GM10248 (cell line): Measurements from ENCODE around the gene POU2F2.

ENCODE experiments used
- CTCF ChIA-PET: fragments of 300-600 bp; sonication (Branson Sonifier 250); formaldehyde crosslinking; extraction: SDS; loops from one replicate; lab custom pipeline; 2021; ENCODE audit warnings: antibody characterized with exemption; lab: Yijun Ruan, JAX
- POLR2A ChIA-PET: fragments of 350-650 bp; sonication (Branson Sonifier 250); formaldehyde crosslinking; extraction: SDS; loops from one replicate; lab custom pipeline; 2020; ENCODE audit warnings: antibody characterized with exemption; lab: Yijun Ruan, JAX
- DNase-seq: peaks from one replicate; pipeline ENCODE4 v3.0.0; 2012; ENCODE audit errors: extremely low spot score
- TF ChIP-seq, protein P1 (sequence below): IDR thresholded peaks from 2 replicates; pipeline ENCODE4 v1.5.1; 2012; ENCODE audit warnings: mild to moderate bottlenecking, low read depth; ENCODE audit errors: extremely low read depth, missing control alignments, control extremely low read depth

POU2F2 gene

DNA sequence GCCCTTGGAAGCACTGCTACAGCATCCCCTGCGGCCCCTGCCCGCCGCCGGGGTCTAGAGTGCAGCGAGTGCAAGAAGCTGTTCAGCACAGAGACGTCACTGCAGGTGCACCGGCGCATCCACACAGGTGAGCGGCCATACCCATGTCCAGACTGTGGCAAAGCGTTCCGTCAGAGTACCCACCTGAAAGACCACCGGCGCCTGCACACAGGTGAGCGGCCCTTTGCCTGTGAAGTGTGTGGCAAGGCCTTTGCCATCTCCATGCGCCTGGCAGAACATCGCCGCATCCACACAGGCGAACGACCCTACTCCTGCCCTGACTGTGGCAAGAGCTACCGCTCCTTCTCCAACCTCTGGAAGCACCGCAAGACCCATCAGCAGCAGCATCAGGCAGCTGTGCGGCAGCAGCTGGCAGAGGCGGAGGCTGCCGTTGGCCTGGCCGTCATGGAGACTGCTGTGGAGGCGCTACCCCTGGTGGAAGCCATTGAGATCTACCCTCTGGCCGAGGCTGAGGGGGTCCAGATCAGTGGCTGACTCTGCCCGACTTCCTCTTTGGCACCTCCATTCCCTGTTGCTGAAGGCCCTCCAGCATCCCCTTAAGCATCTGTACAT is 51.4 kb downstream of the POU2F2 start:
- TF ChIP-seq, protein P1, sequence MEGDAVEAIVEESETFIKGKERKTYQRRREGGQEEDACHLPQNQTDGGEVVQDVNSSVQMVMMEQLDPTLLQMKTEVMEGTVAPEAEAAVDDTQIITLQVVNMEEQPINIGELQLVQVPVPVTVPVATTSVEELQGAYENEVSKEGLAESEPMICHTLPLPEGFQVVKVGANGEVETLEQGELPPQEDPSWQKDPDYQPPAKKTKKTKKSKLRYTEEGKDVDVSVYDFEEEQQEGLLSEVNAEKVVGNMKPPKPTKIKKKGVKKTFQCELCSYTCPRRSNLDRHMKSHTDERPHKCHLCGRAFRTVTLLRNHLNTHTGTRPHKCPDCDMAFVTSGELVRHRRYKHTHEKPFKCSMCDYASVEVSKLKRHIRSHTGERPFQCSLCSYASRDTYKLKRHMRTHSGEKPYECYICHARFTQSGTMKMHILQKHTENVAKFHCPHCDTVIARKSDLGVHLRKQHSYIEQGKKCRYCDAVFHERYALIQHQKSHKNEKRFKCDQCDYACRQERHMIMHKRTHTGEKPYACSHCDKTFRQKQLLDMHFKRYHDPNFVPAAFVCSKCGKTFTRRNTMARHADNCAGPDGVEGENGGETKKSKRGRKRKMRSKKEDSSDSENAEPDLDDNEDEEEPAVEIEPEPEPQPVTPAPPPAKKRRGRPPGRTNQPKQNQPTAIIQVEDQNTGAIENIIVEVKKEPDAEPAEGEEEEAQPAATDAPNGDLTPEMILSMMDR, result no peak
- DNase-seq, result no peak
- POLR2A ChIA-PET, result interaction anchor here (0.6 kb wide), 1 partner anchor 16 kb away, joined by 3 read pairs; no protein-coding TSS in a partner anchor
- CTCF ChIA-PET, result interaction anchor here (0.6 to 1.7 kb wide), 12 partner anchors 9 to 360 kb away, joined by 3 to 6 read pairs (median 3); partner anchors contain the start of gene GSK3A

DNA sequence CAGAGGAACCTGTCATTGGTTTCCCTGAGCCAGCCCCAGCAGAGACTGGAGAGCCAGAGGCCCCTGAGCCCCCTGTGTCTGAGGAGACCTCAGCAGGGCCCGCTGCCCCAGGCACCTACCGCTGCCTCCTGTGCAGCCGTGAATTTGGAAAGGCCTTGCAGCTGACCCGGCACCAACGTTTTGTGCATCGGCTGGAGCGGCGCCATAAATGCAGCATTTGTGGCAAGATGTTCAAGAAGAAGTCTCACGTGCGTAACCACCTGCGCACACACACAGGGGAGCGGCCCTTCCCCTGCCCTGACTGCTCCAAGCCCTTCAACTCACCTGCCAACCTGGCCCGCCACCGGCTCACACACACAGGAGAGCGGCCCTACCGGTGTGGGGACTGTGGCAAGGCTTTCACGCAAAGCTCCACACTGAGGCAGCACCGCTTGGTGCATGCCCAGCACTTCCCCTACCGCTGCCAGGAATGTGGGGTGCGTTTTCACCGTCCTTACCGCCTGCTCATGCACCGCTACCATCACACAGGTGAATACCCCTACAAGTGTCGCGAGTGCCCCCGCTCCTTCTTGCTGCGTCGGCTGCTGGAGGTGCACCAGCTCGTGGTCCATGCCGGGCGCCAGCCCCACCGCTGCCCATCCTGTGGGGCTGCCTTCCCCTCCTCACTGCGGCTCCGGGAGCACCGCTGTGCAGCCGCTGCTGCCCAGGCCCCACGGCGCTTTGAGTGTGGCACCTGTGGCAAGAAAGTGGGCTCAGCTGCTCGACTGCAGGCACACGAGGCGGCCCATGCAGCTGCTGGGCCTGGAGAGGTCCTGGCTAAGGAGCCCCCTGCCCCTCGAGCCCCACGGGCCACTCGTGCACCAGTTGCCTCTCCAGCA is 52.1 kb downstream of the POU2F2 start:
- TF ChIP-seq, protein P1, result no peak
- ChIA-PET POLR2A (interaction anchor here (0.6 kb wide), 1 partner anchor 17 kb away, joined by 3 read pairs; no protein-coding TSS in a partner anchor), CTCF (interaction anchor here (1.2 to 1.7 kb wide), 3 partner anchors 19 to 36 kb away, joined by 3 to 5 read pairs (median 4); no protein-coding TSS in a partner anchor)
- DNase-seq, result no peak

- ChIA-PET CTCF (interaction anchor here (1.7 kb wide), 1 partner anchor 37 kb away, joined by 4 read pairs; no protein-coding TSS in a partner anchor), POLR2A (no interaction called here)
- no peak for DNase-seq
- TF ChIP-seq, protein P1, result no peak
Observed at GRCh38 chr19:42079276-42079669, 53.0 kb downstream of the POU2F2 start.

DNA sequence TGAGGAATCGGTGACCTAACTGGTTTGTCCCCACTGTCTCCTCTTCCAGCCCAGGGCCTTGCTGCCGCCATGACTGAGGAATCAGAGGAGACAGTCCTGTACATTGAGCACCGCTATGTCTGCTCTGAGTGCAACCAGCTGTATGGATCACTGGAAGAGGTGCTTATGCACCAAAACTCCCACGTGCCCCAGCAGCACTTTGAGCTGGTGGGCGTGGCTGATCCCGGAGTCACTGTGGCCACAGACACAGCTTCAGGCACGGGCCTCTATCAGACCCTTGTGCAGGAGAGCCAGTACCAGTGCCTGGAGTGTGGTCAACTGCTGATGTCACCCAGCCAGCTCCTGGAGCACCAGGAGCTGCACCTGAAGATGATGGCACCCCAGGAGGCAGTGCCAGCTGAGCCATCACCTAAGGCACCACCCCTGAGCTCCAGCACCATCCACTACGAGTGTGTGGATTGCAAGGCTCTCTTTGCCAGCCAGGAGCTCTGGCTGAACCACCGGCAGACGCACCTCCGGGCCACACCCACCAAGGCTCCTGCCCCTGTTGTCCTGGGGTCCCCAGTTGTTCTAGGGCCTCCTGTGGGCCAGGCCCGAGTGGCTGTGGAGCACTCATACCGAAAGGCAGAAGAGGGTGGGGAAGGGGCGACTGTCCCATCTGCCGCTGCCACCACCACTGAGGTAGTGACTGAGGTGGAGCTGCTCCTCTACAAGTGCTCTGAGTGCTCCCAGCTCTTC is 53.5 kb downstream of the POU2F2 start:
- TF ChIP-seq, protein P1, result no peak
- POLR2A ChIA-PET, result no interaction called here
- CTCF ChIA-PET, result interaction anchor here (1.7 kb wide), 1 partner anchor 38 kb away, joined by 4 read pairs; no protein-coding TSS in a partner anchor
- no peak for DNase-seq

DNA sequence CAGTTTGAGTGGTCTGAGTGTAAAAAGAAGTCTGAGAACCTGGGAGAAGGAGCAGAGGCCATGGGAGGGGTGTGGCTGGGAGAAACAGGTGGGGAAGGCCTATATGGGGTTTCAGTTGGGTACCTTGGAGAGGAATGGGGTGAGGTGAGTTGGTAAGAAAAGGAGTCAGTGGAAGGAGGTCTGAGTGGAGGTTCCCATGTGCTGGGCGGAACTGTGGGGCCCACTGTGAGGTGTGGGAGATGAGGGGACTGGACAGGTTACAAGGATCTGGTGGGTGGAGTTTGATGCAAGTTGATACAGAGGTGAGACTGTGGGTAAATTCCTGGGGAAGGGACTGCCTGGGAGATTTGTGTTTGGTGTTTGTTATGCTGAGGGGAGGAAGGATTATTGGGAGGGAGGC is 54.2 kb downstream of the POU2F2 start:
- ChIA-PET CTCF (interaction anchor here (1.7 kb wide), 1 partner anchor 38 kb away, joined by 4 read pairs; no protein-coding TSS in a partner anchor), POLR2A (no interaction called here)
- TF ChIP-seq, protein P1, result no peak
- no peak for DNase-seq
